CD4-positive, CD25-positive, alpha-beta regulatory T cell (primary cell): ENCODE results near the gene TANC1. TPM values are rescaled to one million over a fixed set of nuclear protein-coding genes. Genes with fewer than 3 reads are reported as not detected.

Experiments
- ATAC-seq, 2 donors: fragments of 150-1000 bp; cut with Tn5 transposase; one replicate each; pipeline ENCODE4 v1.10.0; 2021; ENCODE audit warnings: low read depth in 2 of 2, moderate number of reproducible peaks in 2 of 2, moderate library complexity in 1 of 2
- DNase-seq, 3 donors: peaks; one replicate each; pipeline versions ENCODE4 v3.0.0 to v3.0.0-alpha.2; 2012 to 2022; ENCODE audit warnings: mixed read lengths in 1 of 3
- H3K27ac ChIP-seq: one replicate; pipeline ENCODE4 v1.7.0; 2013; ENCODE audit warnings: mild to moderate bottlenecking, low read length; ENCODE audit not compliant: insufficient read depth, poor library complexity, severe bottlenecking
- H3K27me3 ChIP-seq: one replicate; pipeline ENCODE4 v1.7.0; 2013; ENCODE audit warnings: low read length; ENCODE audit not compliant: control insufficient read depth, insufficient read depth
- H3K36me3 ChIP-seq: one replicate; pipeline ENCODE4 v1.7.0; 2013; ENCODE audit warnings: mild to moderate bottlenecking, low read length, moderate library complexity; ENCODE audit not compliant: control insufficient read depth, insufficient read depth
- H3K4me1 ChIP-seq: 2 replicates; pipeline ENCODE4 v1.7.0; 2013; ENCODE audit warnings: mild to moderate bottlenecking, low read length; ENCODE audit not compliant: insufficient read depth, control insufficient read depth, poor library complexity, severe bottlenecking
- H3K4me3 ChIP-seq: one replicate; pipeline ENCODE4 v1.7.0; 2013; ENCODE audit warnings: low read depth, mild to moderate bottlenecking, low read length, moderate library complexity
- H3K9me3 ChIP-seq, 2 experiments: 1 replicate in 1 of 2; 2 replicates in 1 of 2; pipeline ENCODE4 v1.7.0; 2013; ENCODE audit warnings: low read length in 2 of 2, mild to moderate bottlenecking in 1 of 2, moderate library complexity in 1 of 2; ENCODE audit not compliant: control insufficient read depth in 2 of 2
- H3K27ac Mint-ChIP-seq, 3 donors: one replicate each; pipeline ENCODE4 v1.8.0; 2020 to 2022; ENCODE audit warnings: mild to moderate bottlenecking in 3 of 3, mixed read lengths in 3 of 3, moderate library complexity in 2 of 3
- H3K27me3 Mint-ChIP-seq: one replicate; pipeline ENCODE4 v1.8.0; 2022; ENCODE audit warnings: mild to moderate bottlenecking, mixed read lengths
- H3K36me3 Mint-ChIP-seq: one replicate; pipeline ENCODE4 v1.8.0; 2020; ENCODE audit warnings: mixed read lengths
- H3K4me1 Mint-ChIP-seq, 4 donors: one replicate each; pipeline ENCODE4 v1.8.0; 2020 to 2022; ENCODE audit warnings: mixed read lengths in 4 of 4, mild to moderate bottlenecking in 1 of 4
- H3K4me3 Mint-ChIP-seq, 4 donors: one replicate each; pipeline ENCODE4 v1.8.0; 2020 to 2022; ENCODE audit warnings: mild to moderate bottlenecking in 4 of 4, mixed read lengths in 4 of 4, moderate library complexity in 3 of 4
- H3K9me3 Mint-ChIP-seq, 7 donors: one replicate each; pipeline ENCODE4 v1.8.0; 2020 to 2022; ENCODE audit warnings: mixed read lengths in 7 of 7, mild to moderate bottlenecking in 3 of 7, moderate library complexity in 2 of 7
- polyA plus RNA-seq, 4 donors: library from polyadenylated mRNA; unstranded; fragments of 300-500 nt; fragmentation: Illumina TruSeq; gene quantifications; one replicate each; pipeline ENCODE4 v1.2.3, GENCODE V29; 2021
- total RNA-seq: library from RNA; stranded (reverse); gene quantifications from one replicate; pipeline ENCODE4 v1.2.3, GENCODE V29; 2022

TANC1 gene
- total and polyA plus RNA-seq, 5 donors from 2014 or later: 0.06 to 0.07 TPM; not detected in 3

- ATAC-seq (no peak), DNase-seq (no peak)
- H3K4me3 ChIP-seq: no peak overlapping the region
- Mint-ChIP-seq H3K4me3 (no peak overlapping the region), H3K27me3 (no peaks in the 10 kb centered on the region), H3K4me1 (peaks cover 0 to 2% (median 0%) of the 10 kb centered on the region in 4 donors), H3K27ac (peak overlapping the region in 1 of 3 donors; percentile 86), H3K36me3 (no peaks in the 10 kb centered on the region), H3K9me3 (no peaks in the 10 kb centered on the region)
- no peaks in the 10 kb centered on the region for H3K27me3 ChIP-seq
- no peaks in the 10 kb centered on the region for H3K4me1 ChIP-seq
- H3K27ac ChIP-seq: no peak overlapping the region
- H3K9me3 ChIP-seq: no peaks in the 10 kb centered on the region
- H3K36me3 ChIP-seq: no peaks in the 10 kb centered on the region
Observed at GRCh38 chr2:159176555-159176954, 208.1 kb downstream of the TANC1 start.

DNA sequence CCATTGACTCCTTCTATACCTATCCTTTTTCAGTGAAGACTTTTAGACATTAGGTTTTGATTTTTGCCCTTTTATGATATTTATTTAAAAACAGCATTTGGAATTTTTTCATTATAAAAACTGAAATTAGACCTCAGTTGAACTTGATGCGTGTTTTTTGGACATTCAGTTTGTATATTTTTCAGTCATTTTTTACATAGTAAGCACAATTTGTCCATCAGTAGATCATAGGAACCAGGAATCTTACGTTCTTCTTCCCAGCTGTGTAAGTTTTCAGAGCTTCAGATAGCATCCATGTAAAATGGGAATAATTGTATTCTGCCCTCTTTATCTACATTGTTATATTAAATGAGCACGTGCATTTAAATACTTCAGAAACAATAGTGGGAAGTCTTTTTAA lies 208.9 kb downstream of the TANC1 start:
- Mint-ChIP-seq H3K4me3 (no peak overlapping the region), H3K36me3 (no peaks in the 10 kb centered on the region), H3K9me3 (no peaks in the 10 kb centered on the region), H3K27ac (no peak overlapping the region), H3K27me3 (no peaks in the 10 kb centered on the region), H3K4me1 (peaks cover 0 to 2% (median 0%) of the 10 kb centered on the region in 4 donors)
- Histone ChIP-seq H3K27ac (no peak overlapping the region), H3K27me3 (no peaks in the 10 kb centered on the region), H3K4me3 (no peak overlapping the region), H3K9me3 (no peaks in the 10 kb centered on the region), H3K4me1 (no peaks in the 10 kb centered on the region), H3K36me3 (no peaks in the 10 kb centered on the region)
- DNase-seq (no peak), ATAC-seq (no peak)

GRCh38 chr2:159177957-159178356 lies 209.5 kb downstream of the TANC1 start:
- H3K27ac ChIP-seq: no peak overlapping the region
- H3K4me1 ChIP-seq: no peaks in the 10 kb centered on the region
- H3K27me3 ChIP-seq: no peaks in the 10 kb centered on the region
- H3K36me3 Mint-ChIP-seq: no peaks in the 10 kb centered on the region
- no peak overlapping the region for H3K4me3 ChIP-seq
- no peaks in the 10 kb centered on the region for H3K36me3 ChIP-seq
- no peaks in the 10 kb centered on the region for H3K27me3 Mint-ChIP-seq
- H3K9me3 Mint-ChIP-seq: no peaks in the 10 kb centered on the region
- no peaks in the 10 kb centered on the region for H3K9me3 ChIP-seq
- ATAC-seq (no peak), DNase-seq (no peak)
- H3K4me3 Mint-ChIP-seq: no peak overlapping the region
- H3K4me1 Mint-ChIP-seq: peaks cover 0 to 3% (median 0%) of the 10 kb centered on the region in 4 donors
- H3K27ac Mint-ChIP-seq: no peak overlapping the region

- no peak for ATAC-seq
- DNase-seq: no peak
- Mint-ChIP-seq H3K9me3 (no peaks in the 10 kb centered on the region), H3K27ac (no peak overlapping the region), H3K36me3 (no peaks in the 10 kb centered on the region), H3K27me3 (no peaks in the 10 kb centered on the region), H3K4me1 (peaks cover 0 to 4% (median 0%) of the 10 kb centered on the region in 4 donors), H3K4me3 (no peak overlapping the region)
- H3K36me3 ChIP-seq: no peaks in the 10 kb centered on the region
- H3K4me1 ChIP-seq: no peaks in the 10 kb centered on the region
- H3K9me3 ChIP-seq: no peaks in the 10 kb centered on the region
- H3K27ac ChIP-seq: no peak overlapping the region
- no peaks in the 10 kb centered on the region for H3K27me3 ChIP-seq
- H3K4me3 ChIP-seq: no peak overlapping the region
Observed at GRCh38 chr2:159179096-159179495, 210.7 kb downstream of the TANC1 start.

DNA sequence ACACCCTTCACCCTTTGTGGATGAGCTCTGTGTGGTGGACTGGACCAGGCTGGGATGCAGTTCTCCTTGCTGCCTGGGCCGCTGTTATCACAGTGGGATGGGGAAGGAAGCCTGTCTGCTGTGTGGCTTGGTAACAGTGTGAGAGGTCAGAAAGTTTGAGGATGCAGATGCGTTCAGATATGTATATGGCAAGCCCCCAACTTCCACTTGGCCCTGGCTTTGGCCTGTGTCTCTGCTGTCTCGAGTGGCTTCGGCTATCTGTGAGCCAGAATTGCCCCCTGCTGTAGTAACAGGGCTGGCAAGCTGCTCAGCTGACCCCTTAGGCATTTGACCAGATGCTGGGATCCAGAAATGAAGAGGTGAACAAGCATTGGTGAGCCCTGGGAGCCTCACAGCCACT lies 211.3 kb downstream of the TANC1 start:
- Histone ChIP-seq H3K27ac (no peak overlapping the region), H3K4me3 (no peak overlapping the region), H3K4me1 (no peaks in the 10 kb centered on the region), H3K27me3 (no peaks in the 10 kb centered on the region), H3K9me3 (no peaks in the 10 kb centered on the region), H3K36me3 (no peaks in the 10 kb centered on the region)
- peaks cover 0 to 4% (median 0%) of the 10 kb centered on the region in 4 donors for H3K4me1 Mint-ChIP-seq
- H3K27ac Mint-ChIP-seq: no peak overlapping the region
- no peak overlapping the region for H3K4me3 Mint-ChIP-seq
- H3K27me3 Mint-ChIP-seq: no peaks in the 10 kb centered on the region
- DNase-seq (no peak), ATAC-seq (no peak)
- no peaks in the 10 kb centered on the region for H3K9me3 Mint-ChIP-seq
- H3K36me3 Mint-ChIP-seq: no peaks in the 10 kb centered on the region

- no peak overlapping the region for H3K27ac Mint-ChIP-seq
- no peaks in the 10 kb centered on the region for H3K27me3 Mint-ChIP-seq
- H3K27ac ChIP-seq: no peak overlapping the region
- no peaks in the 10 kb centered on the region for H3K9me3 ChIP-seq
- no peak overlapping the region for H3K4me3 Mint-ChIP-seq
- H3K4me1 Mint-ChIP-seq: peaks cover 0 to 4% (median 0%) of the 10 kb centered on the region in 4 donors
- ATAC-seq (no peak), DNase-seq (no peak)
- no peaks in the 10 kb centered on the region for H3K4me1 ChIP-seq
- no peaks in the 10 kb centered on the region for H3K36me3 ChIP-seq
- H3K36me3 Mint-ChIP-seq: no peaks in the 10 kb centered on the region
- no peaks in the 10 kb centered on the region for H3K9me3 Mint-ChIP-seq
- H3K27me3 ChIP-seq: no peaks in the 10 kb centered on the region
- no peak overlapping the region for H3K4me3 ChIP-seq
Observed at GRCh38 chr2:159183346-159183745, 214.9 kb downstream of the TANC1 start.

DNA sequence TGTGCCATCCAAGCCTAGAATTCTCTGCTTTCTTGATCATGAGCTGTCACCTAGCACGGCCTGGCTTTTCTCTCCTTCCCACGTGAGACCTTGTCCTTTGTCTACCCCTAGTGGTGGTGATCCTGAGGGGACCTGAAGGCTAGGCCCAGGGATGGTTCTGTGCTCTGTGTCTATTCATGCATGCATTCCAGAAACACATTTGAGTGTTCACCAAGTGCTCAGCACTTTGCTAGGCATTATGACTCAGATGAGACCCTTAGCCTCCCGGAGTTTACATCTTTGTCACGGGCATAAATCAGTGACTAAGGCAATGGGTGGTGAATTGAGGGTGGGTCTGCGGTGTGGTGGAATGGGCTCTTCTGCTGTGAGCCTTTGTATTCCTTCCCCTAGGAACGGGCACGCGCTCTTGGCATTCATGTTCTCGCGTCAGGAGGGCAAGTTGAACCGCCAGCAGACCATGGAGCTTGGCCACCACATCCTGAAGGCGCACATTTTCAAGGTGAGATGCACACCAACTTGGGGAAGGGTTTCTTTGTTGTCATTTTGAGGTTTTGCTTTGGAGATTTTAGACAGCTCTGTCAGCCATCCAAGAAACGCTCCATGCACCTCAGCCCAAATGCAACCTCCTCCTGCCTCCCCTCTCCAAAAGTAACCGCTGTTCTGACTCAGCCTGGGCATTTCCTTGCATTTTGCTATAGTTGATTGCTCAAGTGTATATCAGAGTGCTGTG lies 217.1 kb downstream of the TANC1 start:
- no peak overlapping the region for H3K27ac ChIP-seq
- DNase-seq: peak in 1 of 3 donors; percentile 28

DNA sequence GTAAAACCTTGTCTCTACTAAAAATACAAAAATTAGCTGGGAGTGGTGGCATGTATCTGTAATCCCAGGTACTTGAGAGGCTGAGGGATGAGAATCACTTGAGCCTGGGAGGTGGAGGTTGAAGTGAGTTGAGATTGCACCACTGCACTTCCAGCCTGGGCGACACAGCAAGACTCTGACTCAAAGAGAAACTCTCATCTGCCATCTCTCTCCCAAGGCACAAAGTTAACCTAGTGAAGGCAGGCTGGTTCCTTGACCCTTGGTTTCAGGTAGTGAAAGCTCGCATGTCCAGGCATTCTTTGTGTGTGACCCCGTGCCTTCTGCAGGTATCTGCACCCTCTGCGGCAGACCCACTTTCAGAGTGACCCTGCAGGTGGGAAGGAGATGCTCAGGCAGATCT lies 218.0 kb downstream of the TANC1 start:
- Mint-ChIP-seq H3K9me3 (no peaks in the 10 kb centered on the region), H3K27me3 (peaks cover under 1% of the 10 kb centered on the region), H3K27ac (no peak overlapping the region), H3K4me1 (peaks cover 0 to 2% (median 0%) of the 10 kb centered on the region in 4 donors), H3K4me3 (no peak overlapping the region), H3K36me3 (no peaks in the 10 kb centered on the region)
- no peaks in the 10 kb centered on the region for H3K9me3 ChIP-seq
- H3K27me3 ChIP-seq: no peaks in the 10 kb centered on the region
- DNase-seq (no peak), ATAC-seq (no peak)
- H3K4me1 ChIP-seq: no peaks in the 10 kb centered on the region
- no peak overlapping the region for H3K27ac ChIP-seq
- no peaks in the 10 kb centered on the region for H3K36me3 ChIP-seq
- no peak overlapping the region for H3K4me3 ChIP-seq

More for the DNA sequence above, 217.1 kb downstream of the TANC1 start:
- H3K4me3 ChIP-seq: no peak overlapping the region
- no peaks in the 10 kb centered on the region for H3K9me3 ChIP-seq
- H3K27me3 Mint-ChIP-seq: no peaks in the 10 kb centered on the region
- no peaks in the 10 kb centered on the region for H3K4me1 ChIP-seq
- H3K4me3 Mint-ChIP-seq: no peak overlapping the region
- H3K27me3 ChIP-seq: no peaks in the 10 kb centered on the region
- no peaks in the 10 kb centered on the region for H3K9me3 Mint-ChIP-seq
- no peaks in the 10 kb centered on the region for H3K36me3 ChIP-seq
- H3K27ac Mint-ChIP-seq: peak overlapping the region in 1 of 3 donors; percentile 17
- peaks cover 0 to 2% (median 0%) of the 10 kb centered on the region in 4 donors for H3K4me1 Mint-ChIP-seq
- H3K36me3 Mint-ChIP-seq: no peaks in the 10 kb centered on the region
- no peak for ATAC-seq
